NCI-H187 (cell line): Measurements from ENCODE around the gene TTC32.
A peak's percentile ranks its signal among the peaks of the same experiment; 100 is the strongest.

Experiments used
- DNase-seq, 2 experiments: peaks; one replicate each; lab custom pipeline; 2025; lab: John Stamatoyannopoulos, UW

TTC32 gene

DNA sequence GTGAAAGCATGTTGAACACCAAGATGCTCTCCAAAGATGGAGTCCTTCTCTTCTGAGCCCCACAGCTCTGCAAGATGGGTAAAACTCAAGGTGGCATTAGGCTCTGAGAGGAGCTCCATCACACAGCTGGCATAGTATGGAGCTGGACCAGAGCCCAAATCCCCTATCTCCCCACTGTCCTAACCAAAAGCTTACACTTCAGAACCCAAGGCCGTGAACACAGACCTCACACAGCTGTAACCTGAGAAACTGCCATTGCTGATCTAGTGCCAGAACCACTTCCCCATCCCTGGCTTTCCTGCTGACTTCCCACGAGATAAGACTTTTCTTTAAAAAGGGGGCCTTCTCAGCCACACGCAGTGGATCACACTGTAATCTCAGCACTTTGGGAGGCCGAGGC, 25.0 kb downstream of the TTC32 start:
- DNase-seq = no peak

DNA sequence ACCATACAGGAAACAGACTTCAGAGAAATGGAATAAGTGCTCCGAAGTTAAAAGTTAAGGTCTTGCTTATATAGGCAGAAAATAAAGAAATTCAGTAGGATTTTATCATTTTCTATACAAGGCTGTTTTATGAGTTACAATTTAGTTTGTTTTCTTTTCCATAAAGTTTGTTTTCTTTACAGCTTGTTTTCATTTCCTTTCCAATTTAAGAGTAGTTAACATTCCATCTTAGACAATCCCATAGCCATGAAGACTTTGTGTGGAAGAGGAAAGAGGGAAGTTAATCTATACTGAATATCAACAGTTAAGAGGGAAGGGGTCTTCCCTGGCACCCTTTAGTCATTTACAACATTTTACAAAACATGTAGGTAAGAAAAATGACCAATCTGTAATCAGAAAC, 26.5 kb downstream of the TTC32 start:
- DNase-seq = no peak

- no peak for DNase-seq
These were observed 27.1 kb downstream of the TTC32 start for GRCh38 chr2:19874726-19875125.

- no peak for DNase-seq
These were observed 28.8 kb downstream of the TTC32 start for GRCh38 chr2:19873014-19873413.

- no peak for DNase-seq
These were observed 29.5 kb downstream of the TTC32 start for GRCh38 chr2:19872302-19872701.

DNA sequence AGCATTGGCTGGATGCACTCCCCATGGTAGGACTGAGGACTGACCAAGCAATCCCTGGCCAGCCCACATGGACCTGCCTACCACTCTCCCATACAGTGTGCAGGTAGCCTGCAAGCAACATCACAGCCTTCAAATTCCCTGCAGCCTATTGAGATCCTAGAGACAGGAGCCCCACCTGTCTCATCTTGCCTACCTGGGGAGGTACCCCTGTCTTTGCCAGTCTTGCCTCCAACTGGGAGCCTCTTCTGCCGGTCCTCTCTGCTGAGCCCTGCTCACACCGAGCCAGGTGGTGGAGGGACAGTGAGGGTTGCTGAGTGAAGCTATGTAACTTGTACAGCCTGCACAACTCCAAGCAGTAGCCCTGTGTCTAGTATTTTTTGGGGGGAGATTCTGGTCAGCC, 29.9 kb downstream of the TTC32 start:
- no peak for DNase-seq

- no peak for DNase-seq
These were observed 31.0 kb downstream of the TTC32 start for GRCh38 chr2:19870792-19871191.

DNA sequence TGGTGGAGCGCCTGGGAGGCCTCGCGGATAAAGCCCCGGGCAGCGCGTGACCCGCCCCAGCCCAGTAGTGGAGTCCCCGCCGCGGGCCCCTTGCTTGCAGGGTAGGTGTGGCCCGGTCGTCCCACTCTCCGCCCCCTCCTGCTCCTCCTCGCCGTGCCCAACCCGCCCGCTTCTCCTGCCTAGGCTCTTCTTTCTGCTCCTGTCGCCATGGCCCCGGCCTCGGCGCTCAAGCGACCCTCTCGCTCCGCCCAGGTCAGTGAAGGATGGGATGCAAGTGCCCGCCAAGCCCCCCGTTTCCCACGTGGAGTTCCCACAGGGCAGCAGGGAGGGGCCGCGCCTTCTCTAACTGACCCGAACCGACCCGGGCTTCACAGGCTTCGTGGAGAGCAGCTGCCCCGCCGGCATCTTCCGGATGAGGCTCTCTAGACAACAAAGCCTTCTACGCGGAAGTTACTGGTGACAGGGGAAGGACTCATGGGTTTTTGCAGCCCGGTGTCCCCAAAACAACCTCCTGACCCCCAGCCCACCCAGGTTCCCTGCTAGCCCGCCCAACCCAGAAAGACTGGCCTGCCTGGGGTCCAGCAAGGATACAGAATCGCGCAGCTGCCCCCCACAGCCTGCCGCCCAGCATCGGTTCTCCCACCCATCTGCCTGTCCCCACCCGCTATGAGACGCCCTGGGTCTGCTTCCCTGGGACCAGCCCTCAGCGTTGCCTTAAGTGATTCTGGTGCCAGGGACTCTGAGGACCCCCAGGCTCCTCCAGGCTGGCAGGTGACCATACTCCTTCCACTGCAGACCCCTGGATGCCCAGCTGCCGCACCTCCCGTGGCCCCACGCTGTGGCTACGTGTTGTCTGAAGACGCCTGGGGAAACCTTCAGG, 32.8 kb downstream of the TTC32 start:
- no peak for DNase-seq

DNA sequence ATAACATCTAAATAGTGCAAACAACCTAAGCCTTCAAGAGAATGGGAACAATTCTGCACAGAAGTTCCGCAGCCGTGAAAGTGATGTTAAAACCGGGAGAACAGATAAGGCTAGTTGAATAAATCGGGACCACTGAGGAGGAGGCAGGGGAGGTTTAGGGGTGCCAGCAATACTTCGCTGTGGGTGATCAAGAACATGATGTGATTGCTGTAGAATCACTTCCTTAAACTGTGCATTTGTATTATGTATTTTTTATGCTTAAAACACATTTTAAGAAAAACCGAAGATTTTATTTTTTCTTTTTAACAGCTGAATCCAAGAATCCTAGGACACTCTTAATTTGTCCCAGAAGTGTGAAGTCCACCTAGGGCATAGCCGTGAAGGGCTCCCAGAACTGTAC, 33.6 kb downstream of the TTC32 start:
- DNase-seq = no peak

GRCh38 chr2:19866771-19867170, 35.0 kb downstream of the TTC32 start:
- no peak for DNase-seq

DNA sequence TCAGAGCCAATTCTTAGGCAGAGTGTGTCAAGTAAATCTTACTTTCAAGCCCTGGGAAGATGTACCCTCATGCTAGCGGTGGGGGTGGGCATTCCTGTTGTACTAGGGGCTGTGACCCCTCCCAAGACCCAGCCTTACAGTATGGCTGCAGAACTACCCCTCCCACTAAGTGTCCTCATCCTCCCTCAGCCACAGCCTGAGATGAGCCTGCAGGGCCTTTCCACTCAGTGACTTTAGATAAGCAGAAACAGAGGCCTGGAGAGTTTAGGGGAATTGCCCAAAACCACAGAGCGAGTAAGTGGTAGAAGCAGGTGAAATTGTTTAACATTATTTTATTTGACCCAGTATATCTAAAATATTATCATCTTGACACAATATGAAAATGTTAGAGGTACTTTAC, 36.6 kb downstream of the TTC32 start:
- DNase-seq = no peak

DNA sequence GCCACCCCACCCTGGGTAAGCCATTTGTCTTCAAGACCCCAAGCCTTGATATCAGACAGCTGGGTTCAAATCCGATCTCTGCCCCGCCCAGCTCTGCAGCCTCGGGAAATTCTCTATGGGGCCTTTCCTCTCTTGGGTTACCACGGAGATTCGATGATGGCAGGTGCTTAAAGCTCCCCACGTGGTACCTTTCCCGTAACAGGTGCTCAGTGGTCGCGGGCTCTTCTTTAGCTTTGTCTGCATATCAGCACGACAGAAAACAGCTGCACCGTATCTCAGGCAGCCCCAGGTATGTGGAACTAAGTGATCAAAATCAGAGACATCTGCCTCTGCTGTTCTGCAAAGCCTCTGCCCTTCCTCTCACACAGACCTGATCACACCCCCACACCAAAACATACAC, 37.4 kb downstream of the TTC32 start:
- DNase-seq = no peak

DNA sequence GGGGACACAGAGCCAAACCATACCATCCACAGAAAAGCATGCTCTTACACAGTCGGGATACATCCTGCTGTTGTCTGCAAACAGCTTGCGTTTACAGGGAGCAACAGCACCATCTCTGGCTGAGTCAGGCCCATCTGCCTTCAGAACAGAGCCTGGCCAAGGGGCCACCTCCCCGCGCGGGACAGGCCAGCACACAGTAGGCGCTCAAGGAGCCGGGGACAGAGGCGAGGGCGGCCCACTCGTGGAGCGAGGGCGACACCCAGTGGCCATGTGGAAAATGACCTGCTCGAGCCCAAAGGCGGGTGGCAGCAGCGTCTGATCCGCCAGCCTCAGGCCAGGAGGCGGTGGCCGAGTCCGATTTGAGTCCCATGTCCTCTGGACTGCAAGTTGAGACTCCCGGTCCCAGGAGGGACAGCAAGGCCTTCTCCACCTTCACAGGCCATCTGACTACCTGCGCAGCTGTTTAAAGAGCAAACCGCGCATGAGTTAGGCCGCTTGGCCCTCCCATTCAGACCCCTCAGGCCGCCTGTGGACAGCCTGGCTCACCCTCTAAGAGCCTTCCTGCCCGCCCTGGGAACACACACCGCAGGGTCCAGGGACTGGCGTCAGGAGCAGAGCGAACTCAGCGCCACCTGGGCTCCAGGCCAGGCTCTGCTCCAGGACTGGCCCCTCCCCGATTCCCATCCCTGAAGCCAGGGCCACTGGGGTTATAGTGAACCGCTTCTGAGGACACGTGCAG, 38.3 kb downstream of the TTC32 start:
- DNase-seq = peak in 1 of 2 experiments; percentile 20

GRCh38 chr2:19861813-19862212, 40.0 kb downstream of the TTC32 start:
- no peak for DNase-seq

GRCh38 chr2:19860022-19860421, 41.8 kb downstream of the TTC32 start:
- DNase-seq = no peak

DNA sequence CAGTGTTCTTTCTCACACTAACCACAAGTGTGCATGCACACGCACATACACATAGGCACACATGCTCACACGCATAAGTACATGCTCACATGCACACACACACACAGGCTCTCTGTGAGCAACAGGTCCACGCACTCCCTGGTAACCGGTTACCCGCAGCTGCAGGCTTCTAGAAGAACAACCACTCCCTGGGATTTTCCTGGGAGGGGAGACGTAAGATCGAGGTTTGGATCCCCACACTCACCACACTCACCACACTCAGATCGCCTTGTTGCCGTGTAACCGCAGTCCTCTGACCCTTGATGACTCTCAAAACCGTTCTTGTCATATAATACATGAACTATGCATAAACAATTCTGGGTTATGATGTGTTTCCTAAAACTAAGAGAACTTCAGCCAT, 42.2 kb downstream of the TTC32 start:
- no peak for DNase-seq

DNA sequence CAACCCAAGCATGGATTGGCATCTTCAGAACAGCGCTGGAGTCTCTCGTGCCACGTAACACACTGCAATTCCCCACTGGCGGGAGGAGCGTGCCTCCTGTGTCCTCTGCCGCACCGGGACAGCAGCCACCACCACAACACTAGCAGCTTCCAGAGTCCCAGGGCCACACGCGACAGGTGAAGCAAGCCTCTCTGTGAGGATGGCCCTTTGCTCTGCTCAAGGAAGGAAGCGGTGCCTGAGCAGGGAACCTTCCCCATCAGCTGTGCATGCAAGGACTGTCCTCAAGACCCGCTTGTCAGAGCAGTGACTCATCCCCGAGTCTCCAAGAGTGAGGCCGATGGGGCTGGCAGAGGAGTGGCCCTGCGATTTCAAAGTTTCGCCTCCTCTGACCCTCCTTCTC, 44.0 kb downstream of the TTC32 start:
- no peak for DNase-seq

DNA sequence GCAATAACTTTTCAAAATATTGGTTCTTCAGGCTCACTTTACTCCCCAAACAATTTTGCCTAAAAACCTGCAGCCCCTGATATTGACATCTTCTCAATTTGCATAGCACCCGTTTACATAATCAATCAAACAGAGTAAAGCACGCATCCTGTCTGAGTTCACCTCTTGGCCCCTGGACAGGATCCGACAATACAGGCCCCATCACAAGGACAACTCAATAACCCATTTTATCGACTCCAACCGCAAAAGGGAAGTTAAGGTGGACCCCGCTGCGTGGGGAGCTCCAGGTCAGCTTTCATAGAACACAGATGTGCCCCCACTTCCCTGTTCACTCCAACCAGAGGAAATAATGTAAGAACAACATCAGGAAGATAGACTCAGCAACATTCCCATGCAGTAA, 44.7 kb downstream of the TTC32 start:
- no peak for DNase-seq

DNA sequence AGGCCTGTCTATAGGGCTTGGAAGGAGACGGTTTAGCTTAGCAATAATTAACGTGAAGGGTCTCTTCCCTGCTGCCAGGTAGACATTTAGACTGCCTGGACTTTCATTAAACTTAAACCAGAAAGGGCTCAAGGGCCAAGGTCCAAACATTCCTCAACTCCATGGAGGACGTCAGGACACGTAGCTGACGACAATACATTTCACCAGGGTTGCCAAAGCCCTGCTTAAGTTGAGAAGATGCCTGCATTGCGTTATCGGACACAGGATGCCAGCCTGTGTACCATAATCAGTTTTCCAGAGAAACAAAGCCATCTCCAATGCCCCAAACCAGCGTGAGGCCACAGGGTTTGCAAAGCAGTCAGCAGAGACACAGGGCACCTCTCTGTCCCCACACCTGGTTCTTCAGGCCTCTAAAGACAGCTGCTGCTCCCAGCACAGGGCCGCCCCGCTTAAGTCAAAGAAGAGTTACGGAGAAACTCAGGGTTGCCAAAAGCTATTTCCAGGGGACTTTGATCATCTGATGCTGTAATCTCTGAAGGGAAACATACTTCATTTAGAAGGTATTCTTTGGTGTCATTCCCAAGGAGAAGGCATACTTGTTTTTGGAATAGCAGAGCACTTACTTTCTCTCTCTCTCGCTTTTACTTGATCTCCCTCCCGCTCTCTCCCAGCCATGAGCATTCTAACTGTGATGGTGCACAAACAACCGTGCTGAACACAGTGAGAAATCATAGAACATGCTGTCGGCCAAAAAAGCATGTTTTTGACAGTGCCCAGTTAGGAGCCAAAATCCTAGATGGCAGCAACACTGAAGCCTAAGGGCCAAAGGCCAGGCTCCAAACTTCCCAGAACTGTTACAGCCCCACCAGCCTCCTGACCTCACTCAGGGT, 46.0 kb downstream of the TTC32 start:
- no peak for DNase-seq

DNA sequence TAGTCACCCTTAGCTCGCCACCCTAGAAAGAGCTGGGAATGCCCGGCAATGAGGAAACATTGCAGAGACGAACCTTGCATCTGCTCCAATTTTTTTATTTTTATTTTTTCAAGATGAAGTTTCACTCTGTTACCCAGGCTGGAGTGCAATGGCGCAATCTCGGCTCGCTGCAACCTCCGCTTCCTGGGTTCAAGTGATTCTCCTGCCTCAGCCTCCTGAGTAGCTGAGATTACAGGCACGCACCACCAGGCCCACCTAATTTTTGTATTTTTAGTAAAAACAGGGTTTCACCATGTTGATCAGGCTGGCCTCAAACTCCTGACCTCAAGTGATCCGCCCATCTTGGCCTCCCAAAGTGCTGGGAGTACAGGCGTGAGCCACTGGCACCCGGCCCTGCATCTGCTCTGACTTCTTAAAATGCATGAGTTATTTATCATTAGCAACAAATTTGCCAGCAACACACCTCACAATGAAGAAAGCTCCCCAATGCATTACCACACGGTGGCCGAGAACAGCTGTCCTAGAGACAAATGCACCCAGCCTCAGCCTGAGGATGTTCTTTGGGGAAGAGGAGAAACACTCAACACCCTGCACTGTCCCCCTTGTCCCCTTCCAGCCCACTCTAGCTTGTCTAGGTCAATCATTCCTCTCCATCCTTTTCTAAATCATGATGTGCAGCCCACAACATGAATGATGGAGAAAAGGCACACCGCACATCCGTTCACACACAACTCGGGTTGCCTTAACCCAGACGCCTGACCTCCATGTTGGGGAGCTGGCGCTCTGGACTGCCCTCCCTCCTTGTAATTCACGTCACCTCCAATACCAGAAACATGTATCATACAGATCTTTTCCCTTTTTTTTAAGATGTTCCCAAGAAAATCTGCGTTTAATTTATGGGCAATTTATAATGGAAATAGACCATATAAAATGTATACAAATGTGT, 46.9 kb downstream of the TTC32 start:
- no peak for DNase-seq

DNA sequence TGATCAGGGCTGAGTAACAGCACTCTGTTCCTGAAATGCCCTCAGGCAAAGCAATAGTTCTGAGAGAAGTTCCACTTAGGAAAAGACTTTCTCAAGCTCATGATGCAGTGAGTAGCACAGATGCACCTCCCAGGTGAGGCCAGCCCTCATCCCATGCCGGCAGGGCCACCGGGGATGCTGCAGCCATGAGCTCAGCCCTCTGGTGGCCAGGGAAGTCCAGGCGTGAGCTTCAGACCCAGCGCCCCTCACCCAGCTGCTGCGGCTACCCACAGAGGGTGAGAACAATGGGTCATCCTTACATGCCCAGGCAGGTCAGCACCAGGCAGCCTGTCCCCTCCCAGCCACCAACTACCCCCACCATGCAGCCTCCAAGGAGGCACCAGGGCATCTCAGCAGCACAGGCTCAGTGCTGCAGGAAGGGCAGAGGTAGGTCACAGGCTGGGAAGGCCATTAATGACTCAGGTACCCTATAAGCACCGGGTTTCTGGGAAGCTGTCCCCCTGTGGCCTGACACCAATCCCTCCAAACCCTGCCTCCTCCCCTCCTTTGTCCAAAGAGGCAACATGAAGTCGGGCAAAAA, 50.6 kb downstream of the TTC32 start:
- no peak for DNase-seq
